Stimulated activated naive CD4-positive, alpha-beta T cell (primary cell): ENCODE measurements around the gene TRAF2.

Source experiments
- DNase-seq, 6 experiments: peaks; one replicate each; lab custom pipeline; 2025; lab: John Stamatoyannopoulos, UW

Gene TRAF2

DNA sequence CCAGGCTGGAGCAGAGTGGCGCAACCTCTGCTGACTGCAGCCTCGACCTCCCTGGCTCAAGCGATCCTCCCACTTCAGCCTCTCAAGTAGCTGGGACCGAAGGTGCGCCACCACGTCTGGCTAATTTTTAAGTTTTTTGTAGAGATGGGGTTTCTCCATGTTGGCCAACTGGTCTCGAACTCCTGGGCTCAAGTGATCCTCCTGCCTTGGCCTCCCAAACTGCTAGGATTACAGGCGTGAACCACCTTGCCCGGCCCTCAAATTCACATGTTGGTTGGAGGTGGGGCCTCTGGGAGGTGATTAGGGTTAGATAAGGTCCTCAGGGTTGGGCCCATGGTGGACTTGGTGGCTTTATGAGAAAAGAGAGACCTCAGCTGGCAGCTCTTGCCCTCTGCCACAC is 75.8 kb downstream of the TRAF2 start:
- no peak for DNase-seq

GRCh38 chr9:136962701-136963248 is 76.5 kb downstream of the TRAF2 start:
- no peak for DNase-seq

GRCh38 chr9:136963341-136963740 is 77.0 kb downstream of the TRAF2 start:
- DNase-seq: no peak

GRCh38 chr9:136963751-136964150 is 77.4 kb downstream of the TRAF2 start:
- DNase-seq: no peak

DNA sequence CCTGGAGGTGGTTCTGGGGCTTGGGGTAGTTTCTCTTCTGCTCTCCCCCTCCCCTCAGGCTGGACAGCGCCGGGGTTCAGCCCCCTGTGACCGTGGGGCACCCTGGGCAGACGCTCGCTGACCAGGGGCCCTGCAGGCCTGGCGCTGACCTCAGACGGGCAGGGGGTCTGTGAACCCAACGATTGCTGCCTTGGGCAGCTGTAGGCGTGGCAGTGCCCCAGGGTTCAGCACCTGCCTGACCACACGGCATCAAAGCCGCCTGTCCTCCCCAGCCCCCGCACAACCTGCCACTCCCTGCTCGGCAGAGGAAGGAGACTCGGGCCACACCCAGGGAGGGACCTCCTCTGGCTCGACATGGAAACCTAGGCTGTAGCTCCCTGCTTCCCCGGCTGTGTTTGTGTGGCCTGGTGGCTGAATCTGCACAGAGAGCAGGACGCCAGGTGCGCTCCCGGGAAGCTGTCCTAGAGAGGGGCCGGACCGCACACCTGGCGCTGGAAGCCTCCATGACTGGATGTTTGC is 77.9 kb downstream of the TRAF2 start:
- no peak for DNase-seq

DNA sequence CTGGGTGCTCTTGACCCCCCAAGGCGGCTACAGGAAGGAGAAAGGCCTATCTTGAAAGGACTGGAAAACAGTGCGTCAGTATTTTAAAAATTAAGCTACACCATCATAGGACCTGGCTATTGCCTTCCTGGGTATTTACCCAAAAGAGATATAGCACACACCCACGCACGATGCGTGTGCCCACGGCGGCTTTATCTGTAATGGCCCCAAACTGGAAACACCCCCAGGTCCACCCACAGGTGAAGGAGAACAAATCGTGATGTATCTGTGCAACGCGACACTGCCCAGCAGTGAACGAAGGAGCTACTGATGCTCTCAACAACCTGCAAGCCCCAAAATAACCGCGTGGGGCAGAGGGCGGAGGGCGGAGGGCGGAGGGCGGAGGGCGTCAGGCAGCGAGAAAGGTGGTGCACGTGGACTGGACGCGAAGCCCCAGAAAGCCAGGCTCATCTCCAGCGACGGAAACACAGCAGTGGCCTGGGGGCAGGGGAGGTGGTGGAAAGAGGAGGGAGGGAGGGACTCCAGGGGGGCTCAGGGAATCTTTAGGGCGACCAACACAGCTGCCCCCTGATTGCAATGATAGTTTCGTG is 78.6 kb downstream of the TRAF2 start:
- no peak for DNase-seq

DNA sequence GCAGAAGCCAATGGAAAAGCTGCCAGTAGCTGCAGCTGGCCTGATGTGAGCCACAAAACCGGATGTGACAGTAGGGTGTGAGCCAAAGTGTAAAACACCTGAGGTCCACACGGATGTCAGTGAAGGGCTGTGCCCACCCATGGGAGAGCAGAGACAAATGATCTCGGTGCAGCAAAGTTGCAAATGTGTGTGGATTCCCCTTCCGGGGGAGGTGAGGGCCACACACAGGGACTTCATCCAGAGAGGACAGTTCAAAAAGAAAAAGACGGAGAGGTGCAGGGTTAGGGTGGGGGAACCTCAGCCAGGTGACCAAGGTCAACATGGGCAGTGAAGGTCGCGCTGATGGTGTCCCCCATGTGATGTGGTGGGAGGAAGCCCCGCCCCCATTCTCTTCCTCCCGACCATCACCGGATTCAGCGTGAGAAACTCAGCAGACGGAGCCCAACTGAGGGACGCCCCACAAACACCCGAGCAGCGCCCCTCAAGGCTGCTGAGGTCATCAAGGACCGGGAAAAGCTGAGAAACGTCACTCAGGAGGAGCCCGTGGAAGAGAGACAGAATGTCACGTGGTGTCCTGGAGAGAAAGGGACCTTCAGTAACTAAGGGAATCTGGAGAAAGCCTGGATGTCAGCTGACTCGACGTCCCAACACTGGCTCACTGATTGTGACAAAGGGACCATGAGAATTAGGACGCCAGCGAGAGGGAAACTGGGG is 79.6 kb downstream of the TRAF2 start:
- no peak for DNase-seq

DNA sequence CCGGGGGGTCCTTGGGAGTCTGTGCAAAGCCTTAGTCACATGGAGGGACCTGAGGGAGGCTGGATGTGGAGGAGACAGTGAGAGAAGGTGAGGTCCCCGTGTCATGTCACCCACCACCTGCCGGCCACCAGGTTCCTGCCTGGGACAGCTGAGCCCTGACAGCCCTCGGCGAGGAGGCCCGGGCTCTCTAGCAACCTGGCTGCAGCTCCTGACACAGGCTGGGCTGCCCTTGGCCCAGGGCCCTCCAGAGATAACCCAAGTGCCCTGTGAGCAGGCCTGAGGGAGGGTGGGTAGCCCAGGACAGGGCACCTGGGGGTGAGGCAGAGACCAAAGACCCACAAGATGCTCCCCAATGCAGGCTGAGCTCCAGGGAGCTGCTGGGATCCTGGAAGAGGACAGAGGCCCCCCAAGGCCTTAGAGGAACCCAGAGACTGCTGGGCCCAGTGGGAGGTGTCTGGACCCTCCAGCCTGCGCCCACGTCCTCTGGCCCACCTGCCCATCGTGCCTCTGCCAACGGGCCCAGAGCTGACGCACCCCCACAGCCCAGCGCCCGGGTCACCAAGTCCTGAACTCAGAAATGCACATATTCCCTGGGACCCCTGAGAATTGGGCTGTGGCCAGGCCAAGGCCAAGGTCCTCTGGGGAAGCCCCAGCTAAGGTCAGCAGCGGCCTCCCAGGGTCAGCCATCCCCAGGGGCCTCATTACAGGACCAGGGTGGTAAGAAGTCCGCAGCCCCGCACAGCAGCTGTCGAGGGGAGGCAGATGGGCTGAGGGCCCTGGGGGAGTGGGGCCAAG is 82.2 kb downstream of the TRAF2 start:
- DNase-seq: no peak

- no peak for DNase-seq
Measured at GRCh38 chr9:136969150-136969549, 82.8 kb downstream of the TRAF2 start.

GRCh38 chr9:136969774-136970173 is 83.5 kb downstream of the TRAF2 start:
- no peak for DNase-seq

DNA sequence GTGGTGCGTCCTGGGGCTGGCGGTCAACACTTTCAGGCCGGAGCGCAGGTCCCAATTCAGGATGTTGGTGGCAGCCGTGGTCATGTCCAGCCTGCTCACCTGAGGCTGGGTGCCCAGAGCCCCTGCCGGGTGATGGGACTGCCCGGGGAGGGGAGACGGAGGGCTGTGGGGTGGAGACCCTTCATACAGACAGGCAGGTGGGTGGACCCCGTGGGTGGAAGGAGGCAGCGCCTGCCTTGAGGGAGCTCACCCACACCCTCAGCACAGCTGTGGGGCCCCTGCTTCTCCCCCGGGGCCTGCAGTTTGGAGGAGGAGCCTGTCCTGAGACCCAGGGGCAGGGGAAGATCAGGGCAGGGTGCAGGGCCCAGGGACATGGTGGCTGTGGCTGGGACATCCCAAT is 84.0 kb downstream of the TRAF2 start:
- DNase-seq: no peak

- DNase-seq: no peak
Measured at GRCh38 chr9:136971746-136972145, 85.4 kb downstream of the TRAF2 start.

GRCh38 chr9:136972335-136972734 is 86.0 kb downstream of the TRAF2 start:
- no peak for DNase-seq

- DNase-seq: no peak
Measured at GRCh38 chr9:136972743-136973142, 86.4 kb downstream of the TRAF2 start.

DNA sequence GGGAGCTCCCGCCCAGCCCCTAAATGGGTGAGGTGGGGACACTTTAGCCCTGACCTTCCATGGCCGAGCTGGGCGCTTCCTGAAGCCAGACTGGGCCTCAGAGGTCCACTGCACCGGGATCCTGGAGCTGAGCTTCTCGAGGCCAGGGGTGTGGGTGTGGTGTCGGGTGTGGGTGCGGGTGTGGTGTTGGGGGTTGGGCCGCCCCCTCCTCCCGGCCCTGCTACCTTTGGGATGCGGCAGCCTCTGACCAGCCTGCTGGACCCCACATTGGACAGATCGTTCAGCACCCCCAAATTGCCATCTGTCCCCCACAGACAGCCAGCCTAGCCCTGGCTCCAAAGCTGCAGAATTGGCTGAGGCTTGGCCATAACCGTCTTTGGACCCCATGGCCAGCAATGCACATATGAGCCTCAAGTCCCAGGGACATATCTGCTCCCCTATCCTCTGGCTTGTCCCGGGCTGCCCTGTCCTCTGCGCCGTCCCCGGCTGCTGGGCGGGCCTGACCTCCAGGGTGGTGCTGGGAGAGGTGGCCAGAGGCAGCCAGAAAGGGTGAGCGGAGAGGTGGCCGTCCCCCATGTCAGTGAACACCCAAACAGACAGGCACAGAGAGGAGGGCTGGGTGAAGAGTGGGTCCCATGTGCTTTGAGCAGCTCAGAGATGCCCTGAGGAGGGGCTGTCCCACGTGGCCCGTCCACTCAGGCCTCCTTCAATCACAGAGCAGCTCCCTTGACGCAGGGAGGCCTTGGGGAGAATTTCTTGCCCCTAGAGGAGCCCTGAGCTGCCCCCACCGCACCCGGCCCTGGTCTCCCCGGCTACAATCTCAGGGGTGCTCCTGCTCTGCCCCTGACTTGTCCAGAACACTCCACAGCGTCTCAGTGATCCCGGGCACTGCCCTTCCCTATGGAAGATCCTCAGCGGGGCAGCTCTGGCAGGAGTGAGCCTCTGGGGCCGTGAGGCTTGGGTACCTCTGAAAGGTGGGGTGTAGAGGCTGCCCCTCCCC is 87.6 kb downstream of the TRAF2 start:
- no peak for DNase-seq

DNA sequence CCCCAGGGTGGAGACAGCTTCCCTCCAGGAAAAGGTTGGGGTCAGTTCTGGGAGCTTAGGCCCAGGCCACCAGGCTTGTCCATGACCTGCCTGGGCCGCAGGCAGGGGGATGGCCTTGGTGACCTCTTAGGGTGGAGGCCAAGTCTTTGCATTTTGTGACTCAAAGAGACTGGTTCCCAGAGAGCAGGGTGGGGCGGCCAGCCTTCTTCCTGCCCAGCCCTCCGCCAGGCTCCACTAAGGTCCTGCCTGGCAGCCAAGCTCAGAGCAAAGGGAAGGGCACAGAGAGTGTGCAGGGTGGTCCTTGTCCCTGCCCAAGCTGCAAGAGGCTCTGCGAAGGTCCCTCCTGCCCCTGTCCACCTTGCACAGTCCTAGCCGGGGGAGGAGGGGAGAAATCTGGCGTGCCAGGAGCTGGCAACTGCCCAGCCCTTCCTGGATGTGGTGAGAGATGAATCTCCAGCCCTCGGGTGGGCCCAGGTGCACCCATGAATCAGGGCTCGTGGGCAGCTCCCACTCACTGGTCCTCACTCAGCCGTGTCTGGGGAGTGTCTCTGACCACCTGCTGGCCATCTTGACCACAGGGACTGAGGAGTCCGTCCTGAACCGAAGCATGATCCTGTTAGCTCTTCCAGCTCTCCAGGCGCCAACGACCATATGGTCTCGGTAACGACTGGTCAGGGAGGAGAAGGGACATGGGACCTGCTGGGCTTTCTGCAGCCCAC is 88.7 kb downstream of the TRAF2 start:
- DNase-seq: no peak

DNA sequence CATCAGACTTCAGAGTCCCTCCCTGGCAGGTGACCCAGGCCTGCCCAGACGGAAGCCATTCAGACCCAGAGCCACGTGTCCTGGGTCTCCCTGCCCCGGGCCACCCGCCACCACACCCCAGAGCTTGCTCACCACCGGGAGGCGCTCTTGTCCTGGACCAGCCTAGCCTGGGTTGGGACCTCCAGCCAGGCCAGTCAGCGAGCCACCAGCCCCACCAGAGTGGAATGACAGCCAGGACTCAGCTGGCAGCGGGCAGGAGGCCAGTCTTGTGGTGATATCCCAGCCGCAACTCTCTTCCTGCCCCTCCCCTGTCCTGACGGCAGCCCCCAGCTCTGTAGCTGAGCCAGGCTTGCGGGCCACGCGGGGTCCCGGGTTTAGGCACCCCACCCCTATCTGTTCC is 89.3 kb downstream of the TRAF2 start:
- DNase-seq: no peak
